AG20443 (cell line): ENCODE results near the gene RPUSD3.

Experiments
- DNase-seq: peaks from one replicate; pipeline ENCODE4 v3.0.0; 2012; ENCODE audit warnings: low spot score, mixed read lengths

The RPUSD3 gene

DNA sequence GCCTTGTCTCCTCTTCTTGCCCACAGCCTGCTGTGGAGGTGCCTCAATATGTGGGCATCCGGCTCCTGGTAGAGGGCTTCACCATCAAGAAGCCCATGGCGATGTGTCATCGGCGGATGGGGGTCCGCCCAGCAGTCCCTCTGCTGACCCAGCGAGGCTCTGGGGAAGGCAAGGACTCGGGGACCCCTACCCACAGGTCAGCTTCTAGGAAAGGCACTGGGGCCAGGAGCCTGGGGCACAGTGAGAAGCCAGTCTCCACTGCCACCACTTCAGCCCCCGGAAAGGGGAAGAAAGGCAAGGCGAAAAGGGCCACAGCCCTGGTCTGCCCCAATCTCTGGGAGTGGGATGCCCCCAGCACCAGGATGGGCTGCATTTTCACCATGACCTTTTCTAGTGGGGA lies 10.7 kb downstream of the RPUSD3 start:
- DNase-seq: no peak

DNA sequence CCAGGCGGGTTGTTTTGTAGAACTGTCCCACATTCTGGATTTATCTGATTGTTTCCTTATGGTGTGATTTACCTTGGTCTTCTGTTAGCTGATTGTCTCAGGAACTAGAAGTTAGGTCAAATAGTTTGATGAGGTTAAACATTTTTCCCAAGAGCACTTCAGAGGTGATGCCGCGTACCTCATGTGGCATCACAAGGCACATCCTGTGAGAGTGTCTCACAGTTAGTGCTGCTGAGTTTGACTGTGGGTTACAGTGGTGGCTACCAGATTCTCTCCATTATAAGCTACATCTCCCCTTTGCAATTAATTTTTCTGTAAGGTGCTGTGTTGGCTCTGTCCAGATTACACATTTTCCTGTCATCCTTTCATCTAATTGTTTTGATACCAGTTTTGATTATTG lies 12.6 kb downstream of the RPUSD3 start:
- DNase-seq: no peak

DNA sequence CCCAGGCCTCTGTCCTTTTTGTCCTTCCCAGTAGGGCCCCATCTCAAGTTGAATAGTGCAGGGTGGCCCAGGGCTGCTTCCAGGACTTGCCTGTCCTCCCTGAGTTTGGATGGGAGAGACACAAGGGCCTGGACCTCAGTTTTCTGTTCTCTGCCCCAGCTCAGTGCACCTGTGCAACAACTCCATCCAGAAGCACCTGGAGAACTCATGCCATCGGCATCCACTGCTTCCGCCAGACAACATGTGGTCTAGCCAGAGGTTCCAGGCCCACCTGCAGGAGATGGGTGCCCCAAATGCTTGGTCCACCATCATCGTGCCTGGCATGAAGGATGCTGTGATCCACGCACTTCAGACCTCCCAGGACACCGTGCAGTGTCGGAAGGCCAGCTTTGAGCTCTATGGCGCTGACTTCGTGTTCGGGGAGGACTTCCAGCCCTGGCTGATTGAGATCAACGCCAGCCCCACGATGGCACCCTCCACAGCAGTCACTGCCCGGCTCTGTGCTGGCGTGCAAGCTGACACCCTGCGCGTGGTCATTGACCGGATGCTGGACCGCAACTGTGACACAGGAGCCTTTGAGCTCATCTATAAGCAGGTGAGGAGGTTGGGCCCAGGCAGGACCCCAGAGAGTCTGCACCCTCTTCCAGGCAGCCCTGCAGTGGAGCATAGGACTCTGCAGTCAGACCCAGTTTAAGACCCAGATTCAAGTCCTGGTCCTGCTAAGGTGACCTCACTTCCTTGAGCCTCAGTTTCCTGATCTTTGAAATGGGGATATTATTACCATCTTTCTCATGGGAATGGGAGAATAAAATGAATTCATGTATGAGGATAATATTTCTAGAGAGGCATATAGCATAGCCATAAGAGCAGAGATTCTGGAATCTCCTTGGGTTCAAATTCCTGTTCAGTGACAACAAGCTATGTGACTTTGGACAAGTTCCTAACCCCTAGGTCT lies 14.7 kb downstream of the RPUSD3 start:
- DNase-seq: no peak

DNA sequence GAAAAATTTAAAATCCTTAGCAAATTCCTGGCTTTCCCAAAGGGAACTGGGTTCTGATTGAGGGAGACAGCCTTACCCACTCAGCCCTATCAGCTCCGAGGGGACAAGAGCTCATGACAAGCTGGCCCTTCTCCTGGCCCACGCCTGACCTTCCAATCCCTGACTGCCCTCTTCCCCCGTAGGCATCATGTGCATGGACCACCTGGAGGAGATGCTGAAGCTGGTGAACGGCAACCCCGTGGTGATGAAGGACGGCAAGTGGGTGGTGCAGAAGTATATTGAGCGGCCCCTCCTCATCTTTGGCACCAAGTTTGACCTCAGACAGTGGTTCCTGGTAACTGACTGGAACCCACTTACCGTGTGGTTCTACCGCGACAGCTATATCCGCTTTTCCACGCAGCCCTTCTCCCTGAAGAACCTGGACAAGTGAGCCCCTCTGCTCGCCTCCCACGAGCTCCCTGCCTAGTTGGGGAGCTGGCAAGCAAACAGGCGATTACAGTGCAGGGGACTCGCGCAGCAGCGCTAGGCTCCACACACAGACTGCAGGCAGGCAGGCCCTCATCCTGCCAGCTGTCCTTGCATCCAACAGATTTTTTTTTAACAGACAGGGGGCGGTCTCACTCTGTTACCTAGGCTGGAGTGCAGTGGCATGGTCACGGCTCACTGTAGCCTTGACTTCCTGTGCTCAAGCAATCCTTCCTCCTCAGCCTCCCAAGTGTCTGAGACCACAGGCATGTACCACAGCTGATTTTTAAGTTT lies 16.8 kb downstream of the RPUSD3 start:
- no peak for DNase-seq

GRCh38 chr3:9825451-9826040 lies 18.3 kb downstream of the RPUSD3 start:
- DNase-seq: no peak

- DNase-seq: no peak
Measured at GRCh38 chr3:9820946-9821345, 22.9 kb downstream of the RPUSD3 start.

DNA sequence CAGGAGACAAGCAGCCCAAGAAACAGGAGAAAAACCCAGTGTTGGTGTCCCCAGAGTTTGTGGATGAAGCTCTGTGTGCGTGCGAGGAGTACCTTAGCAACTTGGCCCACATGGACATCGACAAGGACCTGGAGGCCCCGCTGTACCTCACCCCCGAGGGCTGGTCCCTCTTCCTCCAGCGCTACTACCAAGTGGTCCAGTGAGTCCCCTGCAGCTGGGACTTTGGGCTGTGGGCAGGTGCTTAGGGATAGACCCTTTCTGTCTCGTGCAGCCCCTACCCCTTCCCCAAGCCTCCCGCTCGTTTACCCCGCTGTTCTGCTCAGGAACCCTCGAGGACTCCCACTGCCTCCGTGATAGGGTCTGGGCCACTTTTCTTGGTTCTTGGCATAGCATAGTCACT lies 23.3 kb downstream of the RPUSD3 start:
- DNase-seq: no peak

DNA sequence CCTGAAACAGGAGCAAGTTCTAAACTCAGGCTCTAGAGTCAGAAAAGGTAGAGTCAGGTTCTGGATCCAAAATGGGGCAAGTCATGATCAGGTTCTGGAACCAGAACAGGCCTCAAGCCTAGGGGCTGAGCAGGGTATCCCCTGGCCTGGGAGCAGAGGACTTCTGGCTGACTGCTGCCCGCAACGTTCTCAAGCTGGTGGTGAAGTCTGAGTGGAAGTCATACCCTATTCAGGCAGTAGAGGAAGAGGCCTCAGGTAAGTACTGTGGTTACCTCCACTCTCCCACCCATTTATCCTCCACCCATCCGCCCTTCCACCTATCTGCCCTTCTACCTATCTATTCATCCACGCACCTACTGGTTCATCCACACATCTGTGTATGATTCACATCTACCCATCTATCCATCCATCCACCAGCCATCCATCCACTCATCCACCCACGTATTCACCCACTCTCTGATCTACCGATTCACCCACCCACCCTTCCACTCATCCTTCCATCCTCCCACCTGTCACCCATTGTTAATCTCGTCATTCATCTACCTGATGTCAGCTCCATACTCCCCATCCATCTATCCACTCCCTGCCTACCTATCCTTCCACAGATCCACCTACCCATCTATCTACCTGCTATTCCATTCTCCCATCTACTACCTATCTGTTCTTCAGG lies 25.0 kb downstream of the RPUSD3 start:
- DNase-seq: no peak

DNA sequence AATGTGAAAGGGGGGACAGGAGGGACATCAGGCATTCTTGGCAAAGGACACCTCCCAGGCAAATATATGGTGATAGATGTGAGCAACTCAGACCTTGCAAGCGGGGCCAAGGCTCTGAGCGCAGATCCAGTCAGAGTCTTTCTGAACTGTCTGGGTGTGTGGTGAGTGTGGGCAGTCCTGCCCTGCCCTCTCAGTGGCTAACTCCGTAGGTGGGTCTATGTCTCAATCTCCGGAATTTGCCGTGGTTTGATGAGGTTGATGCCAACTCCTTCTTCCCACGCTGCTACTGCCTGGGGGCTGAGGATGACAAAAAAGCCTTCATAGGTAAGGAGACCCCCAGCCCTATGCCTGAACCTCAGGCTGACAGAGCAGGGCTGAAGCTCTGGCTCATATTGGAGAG lies 26.4 kb downstream of the RPUSD3 start:
- no peak for DNase-seq

GRCh38 chr3:9815986-9816385 lies 27.8 kb downstream of the RPUSD3 start:
- no peak for DNase-seq

- no peak for DNase-seq
Measured at GRCh38 chr3:9812870-9813483, 30.8 kb downstream of the RPUSD3 start.

DNA sequence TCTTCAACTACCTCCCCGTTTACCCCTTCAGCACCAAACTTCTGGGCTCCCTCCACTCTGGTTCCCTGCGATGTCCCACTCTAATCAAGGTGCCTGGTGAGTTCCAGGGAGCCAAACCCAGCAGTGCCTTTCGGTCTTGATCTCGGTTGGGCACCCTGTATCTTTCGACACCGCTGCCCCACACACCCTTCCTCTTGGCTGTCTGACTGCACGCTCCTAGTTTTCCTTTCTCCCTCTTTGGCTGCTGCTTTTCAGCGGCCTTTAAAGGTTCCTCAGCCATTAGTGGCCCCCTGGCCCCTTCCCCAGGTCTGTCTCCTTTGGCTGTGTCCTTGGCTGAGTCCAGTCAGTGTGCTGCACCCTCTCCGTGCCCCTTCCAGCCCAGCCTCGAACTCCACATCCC lies 33.0 kb downstream of the RPUSD3 start:
- DNase-seq: peak; percentile 40

- DNase-seq: peak; percentile 32
Measured at GRCh38 chr3:9810433-9810770, 33.4 kb downstream of the RPUSD3 start.

DNA sequence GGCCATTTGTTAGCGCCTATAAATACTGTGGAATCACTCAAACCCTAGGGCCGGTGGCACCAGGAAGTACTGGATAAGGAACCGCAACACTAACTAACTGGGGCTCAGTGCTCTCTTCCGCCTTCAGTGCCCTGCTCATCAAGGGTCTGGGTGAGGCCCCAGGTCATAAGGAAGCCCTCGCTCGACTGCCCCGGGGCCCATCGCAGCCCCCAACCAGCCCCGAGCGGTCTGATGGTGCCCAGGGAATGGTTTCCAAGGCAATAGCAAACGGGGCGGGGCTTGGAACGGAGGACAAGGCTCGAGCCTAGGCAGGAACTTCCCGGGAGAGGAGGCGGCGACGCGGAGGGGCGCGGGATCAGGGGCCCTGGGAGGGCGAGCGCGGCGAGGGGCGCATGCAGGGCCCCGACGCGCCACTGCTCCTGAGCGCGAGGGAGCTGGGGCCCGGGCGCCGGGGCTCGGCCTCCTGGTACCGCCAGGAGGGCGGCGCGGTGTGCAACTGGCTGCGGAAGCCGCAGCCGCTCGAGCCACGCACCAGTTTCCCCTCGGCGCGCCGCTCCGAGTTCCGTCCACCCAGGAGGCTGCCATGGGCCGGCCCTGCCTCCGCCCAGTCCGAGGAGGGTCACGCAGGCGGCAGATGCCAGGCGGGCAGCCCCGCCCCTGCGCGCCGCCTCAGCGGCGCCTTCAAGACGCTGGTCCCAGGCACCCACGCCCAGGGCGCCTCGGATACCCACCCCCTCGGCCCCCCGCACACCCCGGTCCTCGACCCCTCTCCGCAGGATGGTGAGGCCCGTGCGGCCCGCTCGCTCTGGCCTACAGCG lies 34.0 kb downstream of the RPUSD3 start, which contains the start of gene TTLL3:
TSS of gene TTLL3 (plus strand) at position 648 of the 818 bp plus-strand sequence. CDS start 400 bp downstream, outside the sequence.
- peak; percentile 92 for DNase-seq

DNA sequence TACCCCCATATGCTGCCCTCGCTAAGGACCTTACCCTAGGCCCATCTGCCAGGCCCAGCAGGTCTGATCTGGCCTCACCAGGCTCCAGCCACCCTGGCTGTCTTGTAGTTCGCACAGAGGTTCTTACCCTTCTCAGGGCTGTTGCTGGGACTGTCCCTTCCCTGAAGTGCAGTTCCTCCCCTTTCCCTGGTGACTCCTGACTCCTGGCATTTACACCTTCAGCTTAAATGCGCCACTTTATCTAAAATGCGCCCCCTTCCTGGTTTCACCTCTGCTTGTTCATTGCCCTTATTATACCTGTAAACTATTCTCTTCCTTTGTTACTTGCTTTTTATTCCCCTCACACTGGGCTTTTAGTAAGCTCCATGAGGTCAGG lies 34.6 kb downstream of the RPUSD3 start:
- no peak for DNase-seq

DNA sequence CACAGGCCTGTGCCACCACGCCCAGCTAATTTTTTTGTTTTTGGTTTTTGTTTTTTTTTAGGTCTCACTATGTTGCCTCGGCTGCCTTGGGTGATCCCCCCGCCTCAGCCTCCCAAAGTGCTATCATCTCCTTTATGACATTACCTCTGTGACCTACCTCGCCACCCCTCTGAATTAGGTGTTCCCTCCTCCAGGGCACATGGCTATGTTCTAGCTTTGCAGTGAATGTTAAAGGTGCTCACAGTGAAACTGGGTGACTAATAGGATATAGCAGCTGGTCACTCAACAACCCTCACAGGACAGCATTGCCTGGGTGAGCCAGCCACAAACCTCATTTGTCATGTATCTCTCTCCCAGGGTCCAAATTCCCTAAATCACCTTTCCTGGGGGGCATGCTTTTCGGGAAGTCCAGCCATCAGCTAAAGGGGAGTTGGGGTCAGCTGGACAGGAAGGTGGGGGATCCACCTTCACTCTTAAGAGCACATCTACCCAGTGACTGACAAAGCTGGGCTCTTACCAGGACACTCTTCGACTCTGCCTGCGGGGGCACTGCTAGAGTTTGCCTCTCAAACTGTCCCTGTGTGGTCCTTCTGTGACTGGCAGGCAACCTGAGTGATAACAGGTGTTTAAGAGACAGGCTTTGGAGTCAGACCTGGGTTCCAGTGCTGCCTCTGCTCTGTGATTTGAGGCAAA lies 35.3 kb downstream of the RPUSD3 start:
- DNase-seq: no peak

- no peak for DNase-seq
Measured at GRCh38 chr3:9807981-9808344, 35.8 kb downstream of the RPUSD3 start.

- no peak for DNase-seq
Measured at GRCh38 chr3:9806688-9807589, 36.9 kb downstream of the RPUSD3 start.

GRCh38 chr3:9806137-9806536 lies 37.7 kb downstream of the RPUSD3 start:
- no peak for DNase-seq
